SK-N-SH treated with all-trans-retinoic acid at 6 μM for 48 hours (cell line): ENCODE results near the gene WDFY2.
A peak's percentile ranks its signal among the peaks of the same experiment; 100 is the strongest.

Experiments
- ATAC-seq: fragments of 200-7000 bp; cut with Tn5 transposase; 3 replicates; pipeline ENCODE4 v1.9.1; 2020; ENCODE audit warnings: mild to moderate bottlenecking, moderate library complexity
- ARNTL ChIP-seq: fragments of 450-650 bp; formaldehyde crosslinking; IDR thresholded peaks from 2 replicates; pipeline ENCODE4 v1.5.0; 2020; ENCODE audit warnings: low read depth, mild to moderate bottlenecking, moderate library complexity, borderline replicate concordance
- BACH2 ChIP-seq: fragments of 250-450 bp; sonication (Bioruptor Pico); IDR thresholded peaks from 2 replicates; pipeline ENCODE4 v1.9.0; 2021; ENCODE audit warnings: mild to moderate bottlenecking, borderline replicate concordance
- ESRRG ChIP-seq: fragments of 250-450 bp; sonication (Bioruptor Pico); IDR thresholded peaks from 2 replicates; pipeline ENCODE4 v1.6.1; 2021; ENCODE audit warnings: mild to moderate bottlenecking
- GLIS3 ChIP-seq: fragments of 250-450 bp; sonication (Bioruptor Pico); IDR thresholded peaks from 2 replicates; pipeline ENCODE4 v1.5.0; 2020; ENCODE audit warnings: mild to moderate bottlenecking, moderate library complexity
- OSR1 ChIP-seq: fragments of 250-450 bp; sonication (Bioruptor Pico); IDR thresholded peaks from 2 replicates; pipeline ENCODE4 v1.8.0; 2022; ENCODE audit warnings: moderate library complexity, mild to moderate bottlenecking, inconsistent platforms
- RARB ChIP-seq: fragments of 250-450 bp; sonication (Bioruptor Pico); IDR thresholded peaks from 2 replicates; pipeline ENCODE4 v1.8.0; 2021; ENCODE audit warnings: mild to moderate bottlenecking, moderate library complexity
- SNAI2 ChIP-seq: fragments of 250-450 bp; sonication (Bioruptor Pico); IDR thresholded peaks from 2 replicates; pipeline ENCODE4 v1.5.0; 2020; ENCODE audit warnings: mild to moderate bottlenecking, moderate library complexity
- TOX ChIP-seq: fragments of 250-450 bp; sonication (Bioruptor Pico); IDR thresholded peaks from 2 replicates; pipeline ENCODE4 v1.8.0; 2021; ENCODE audit warnings: mild to moderate bottlenecking, moderate library complexity, borderline replicate concordance
- ZFP3 ChIP-seq: fragments of 250-450 bp; sonication (Bioruptor Pico); IDR thresholded peaks from 2 replicates; pipeline ENCODE4 v1.5.0; 2020; ENCODE audit warnings: mild to moderate bottlenecking, moderate library complexity
- ZFP30 ChIP-seq: fragments of 450-650 bp; formaldehyde crosslinking; IDR thresholded peaks from 2 replicates; pipeline ENCODE4 v1.5.0; 2022; ENCODE audit warnings: mild to moderate bottlenecking, moderate library complexity
- ZNF70 ChIP-seq: fragments of 450-650 bp; formaldehyde crosslinking; IDR thresholded peaks from 2 replicates; pipeline ENCODE4 v1.5.0; 2020; ENCODE audit warnings: mild to moderate bottlenecking, moderate library complexity
- ZNF8 ChIP-seq: fragments of 450-650 bp; formaldehyde crosslinking; IDR thresholded peaks from 2 replicates; pipeline ENCODE4 v1.5.0; 2020; ENCODE audit warnings: mild to moderate bottlenecking, moderate library complexity
- TF ChIP-seq, protein P1 (sequence below): fragments of 250-450 bp; sonication (Bioruptor Pico); IDR thresholded peaks from 2 replicates; pipeline ENCODE4 v1.5.1; 2020; ENCODE audit warnings: low read depth, mild to moderate bottlenecking, moderate library complexity
- TF ChIP-seq, protein P2 (sequence below): fragments of 250-450 bp; sonication (Bioruptor Pico); IDR thresholded peaks from 2 replicates; pipeline ENCODE4 v1.5.0; 2020; ENCODE audit warnings: mild to moderate bottlenecking, moderate library complexity
- TF ChIP-seq, protein P3 (sequence below): fragments of 250-450 bp; sonication (Bioruptor Pico); IDR thresholded peaks from 2 replicates; pipeline ENCODE4 v1.8.0; 2021; ENCODE audit warnings: low read depth, mild to moderate bottlenecking, moderate library complexity, borderline replicate concordance
- TF ChIP-seq, protein P4 (sequence below): fragments of 250-450 bp; sonication (Bioruptor Pico); IDR thresholded peaks from 2 replicates; pipeline ENCODE4 v1.8.0; 2020; ENCODE audit warnings: mild to moderate bottlenecking, moderate library complexity, borderline replicate concordance

Gene WDFY2

DNA sequence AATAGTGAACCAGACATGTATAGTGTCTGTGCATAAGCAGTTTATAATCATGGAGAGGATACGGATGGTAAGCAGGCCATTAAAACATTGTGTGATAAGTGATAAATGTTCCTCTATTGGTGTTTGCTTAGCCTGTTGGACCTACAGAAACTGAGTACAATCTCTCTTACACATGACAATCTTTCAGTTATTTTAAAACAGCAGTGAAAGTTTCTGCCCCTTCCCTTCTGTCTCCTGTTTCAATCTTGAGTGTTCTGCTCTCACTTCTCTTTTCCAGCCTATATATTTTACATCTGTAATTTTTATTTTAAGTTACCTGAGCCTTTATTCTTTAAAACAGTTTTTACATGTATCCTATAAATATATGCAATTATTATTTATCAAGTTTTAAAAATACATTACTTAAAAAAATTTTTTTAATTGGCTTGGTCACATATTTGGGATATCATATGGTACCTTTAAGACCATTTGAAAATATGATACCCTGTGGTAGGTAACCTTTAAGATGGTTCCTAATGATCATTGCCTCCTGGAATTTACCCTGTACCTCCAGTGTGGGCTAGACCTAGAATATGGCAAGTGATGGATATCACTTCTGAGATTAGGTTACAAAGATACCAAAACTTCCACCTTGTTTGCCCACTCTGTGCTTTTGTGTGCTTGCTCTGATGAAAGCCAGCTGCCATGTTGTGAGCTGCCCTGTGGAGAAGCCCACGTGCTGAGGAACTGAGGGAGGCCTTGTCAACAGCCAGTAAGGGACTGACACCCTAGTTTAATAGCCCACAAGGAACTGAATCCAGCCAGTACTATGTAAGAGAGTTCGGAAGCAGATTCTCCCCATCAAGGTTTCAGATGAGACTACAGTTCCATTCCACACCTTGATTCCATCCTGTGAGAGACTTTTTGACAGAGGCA lies 120.4 kb downstream of the WDFY2 start:
- TF ChIP-seq SNAI2 (CRISPR knock-in tag) (no peak), GLIS3 (CRISPR knock-in tag) (no peak), OSR1 (CRISPR knock-in tag) (no peak), ESRRG (no peak)
- TF ChIP-seq, protein P1, sequence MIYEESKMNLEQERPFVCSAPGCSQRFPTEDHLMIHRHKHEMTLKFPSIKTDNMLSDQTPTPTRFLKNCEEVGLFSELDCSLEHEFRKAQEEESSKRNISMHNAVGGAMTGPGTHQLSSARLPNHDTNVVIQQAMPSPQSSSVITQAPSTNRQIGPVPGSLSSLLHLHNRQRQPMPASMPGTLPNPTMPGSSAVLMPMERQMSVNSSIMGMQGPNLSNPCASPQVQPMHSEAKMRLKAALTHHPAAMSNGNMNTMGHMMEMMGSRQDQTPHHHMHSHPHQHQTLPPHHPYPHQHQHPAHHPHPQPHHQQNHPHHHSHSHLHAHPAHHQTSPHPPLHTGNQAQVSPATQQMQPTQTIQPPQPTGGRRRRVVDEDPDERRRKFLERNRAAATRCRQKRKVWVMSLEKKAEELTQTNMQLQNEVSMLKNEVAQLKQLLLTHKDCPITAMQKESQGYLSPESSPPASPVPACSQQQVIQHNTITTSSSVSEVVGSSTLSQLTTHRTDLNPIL (CRISPR knock-in tag), result no peak
- TF ChIP-seq, protein P2, sequence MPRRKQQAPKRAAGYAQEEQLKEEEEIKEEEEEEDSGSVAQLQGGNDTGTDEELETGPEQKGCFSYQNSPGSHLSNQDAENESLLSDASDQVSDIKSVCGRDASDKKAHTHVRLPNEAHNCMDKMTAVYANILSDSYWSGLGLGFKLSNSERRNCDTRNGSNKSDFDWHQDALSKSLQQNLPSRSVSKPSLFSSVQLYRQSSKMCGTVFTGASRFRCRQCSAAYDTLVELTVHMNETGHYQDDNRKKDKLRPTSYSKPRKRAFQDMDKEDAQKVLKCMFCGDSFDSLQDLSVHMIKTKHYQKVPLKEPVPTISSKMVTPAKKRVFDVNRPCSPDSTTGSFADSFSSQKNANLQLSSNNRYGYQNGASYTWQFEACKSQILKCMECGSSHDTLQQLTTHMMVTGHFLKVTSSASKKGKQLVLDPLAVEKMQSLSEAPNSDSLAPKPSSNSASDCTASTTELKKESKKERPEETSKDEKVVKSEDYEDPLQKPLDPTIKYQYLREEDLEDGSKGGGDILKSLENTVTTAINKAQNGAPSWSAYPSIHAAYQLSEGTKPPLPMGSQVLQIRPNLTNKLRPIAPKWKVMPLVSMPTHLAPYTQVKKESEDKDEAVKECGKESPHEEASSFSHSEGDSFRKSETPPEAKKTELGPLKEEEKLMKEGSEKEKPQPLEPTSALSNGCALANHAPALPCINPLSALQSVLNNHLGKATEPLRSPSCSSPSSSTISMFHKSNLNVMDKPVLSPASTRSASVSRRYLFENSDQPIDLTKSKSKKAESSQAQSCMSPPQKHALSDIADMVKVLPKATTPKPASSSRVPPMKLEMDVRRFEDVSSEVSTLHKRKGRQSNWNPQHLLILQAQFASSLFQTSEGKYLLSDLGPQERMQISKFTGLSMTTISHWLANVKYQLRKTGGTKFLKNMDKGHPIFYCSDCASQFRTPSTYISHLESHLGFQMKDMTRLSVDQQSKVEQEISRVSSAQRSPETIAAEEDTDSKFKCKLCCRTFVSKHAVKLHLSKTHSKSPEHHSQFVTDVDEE (CRISPR knock-in tag), result no peak
- no peak for ATAC-seq

DNA sequence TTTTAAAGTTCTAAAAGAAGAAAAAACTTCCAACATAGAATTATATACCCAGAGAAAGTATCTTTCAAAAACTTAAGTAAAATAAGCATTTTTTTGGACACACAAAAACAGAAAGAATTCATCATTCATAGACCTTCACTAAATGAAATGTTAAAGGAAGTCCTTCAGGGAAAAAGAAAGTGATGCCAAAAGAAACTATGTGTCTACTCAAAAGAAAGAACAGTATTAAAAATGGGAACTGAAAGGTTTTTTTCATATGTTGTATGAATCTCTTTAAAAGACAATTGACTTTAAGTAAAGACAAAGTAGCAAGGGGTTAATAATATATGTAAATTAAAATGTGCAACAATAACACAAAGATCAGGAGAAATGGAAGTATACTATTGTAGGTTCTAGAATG lies 123.2 kb downstream of the WDFY2 start:
- no peak for ATAC-seq
- TF ChIP-seq ESRRG (no peak), SNAI2 (CRISPR knock-in tag) (no peak)

DNA sequence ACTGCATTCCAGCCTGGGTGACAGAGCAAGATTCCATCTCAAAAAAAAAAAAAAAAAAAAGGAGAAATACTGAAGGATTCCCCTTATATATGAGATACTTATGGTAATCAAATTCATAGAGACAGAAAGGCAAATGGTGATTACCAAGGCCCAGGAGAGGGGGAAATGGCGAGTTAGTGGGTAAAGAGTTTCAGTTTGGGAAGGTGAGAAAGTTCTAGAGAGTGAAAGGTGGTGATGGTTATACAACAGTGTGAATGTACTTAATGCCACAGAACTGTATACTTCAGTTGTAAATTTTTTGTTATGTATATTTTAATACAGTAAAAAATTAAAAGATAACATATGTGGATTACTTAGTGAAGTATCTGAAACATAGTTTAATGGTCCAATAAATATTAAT lies 129.5 kb downstream of the WDFY2 start:
- no peak for ATAC-seq
- TF ChIP-seq ZNF70 (no peak), RARB (CRISPR knock-in tag) (no peak), OSR1 (CRISPR knock-in tag) (no peak), ZNF8 (no peak), ZFP30 (CRISPR knock-in tag) (no peak), ARNTL (no peak)
- TF ChIP-seq, protein P2 (CRISPR knock-in tag), result no peak
- TF ChIP-seq, protein P3, sequence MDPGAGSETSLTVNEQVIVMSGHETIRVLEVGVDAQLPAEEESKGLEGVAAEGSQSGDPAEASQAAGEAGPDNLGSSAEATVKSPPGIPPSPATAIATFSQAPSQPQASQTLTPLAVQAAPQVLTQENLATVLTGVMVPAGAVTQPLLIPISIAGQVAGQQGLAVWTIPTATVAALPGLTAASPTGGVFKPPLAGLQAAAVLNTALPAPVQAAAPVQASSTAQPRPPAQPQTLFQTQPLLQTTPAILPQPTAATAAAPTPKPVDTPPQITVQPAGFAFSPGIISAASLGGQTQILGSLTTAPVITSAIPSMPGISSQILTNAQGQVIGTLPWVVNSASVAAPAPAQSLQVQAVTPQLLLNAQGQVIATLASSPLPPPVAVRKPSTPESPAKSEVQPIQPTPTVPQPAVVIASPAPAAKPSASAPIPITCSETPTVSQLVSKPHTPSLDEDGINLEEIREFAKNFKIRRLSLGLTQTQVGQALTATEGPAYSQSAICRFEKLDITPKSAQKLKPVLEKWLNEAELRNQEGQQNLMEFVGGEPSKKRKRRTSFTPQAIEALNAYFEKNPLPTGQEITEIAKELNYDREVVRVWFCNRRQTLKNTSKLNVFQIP (CRISPR knock-in tag), result no peak

DNA sequence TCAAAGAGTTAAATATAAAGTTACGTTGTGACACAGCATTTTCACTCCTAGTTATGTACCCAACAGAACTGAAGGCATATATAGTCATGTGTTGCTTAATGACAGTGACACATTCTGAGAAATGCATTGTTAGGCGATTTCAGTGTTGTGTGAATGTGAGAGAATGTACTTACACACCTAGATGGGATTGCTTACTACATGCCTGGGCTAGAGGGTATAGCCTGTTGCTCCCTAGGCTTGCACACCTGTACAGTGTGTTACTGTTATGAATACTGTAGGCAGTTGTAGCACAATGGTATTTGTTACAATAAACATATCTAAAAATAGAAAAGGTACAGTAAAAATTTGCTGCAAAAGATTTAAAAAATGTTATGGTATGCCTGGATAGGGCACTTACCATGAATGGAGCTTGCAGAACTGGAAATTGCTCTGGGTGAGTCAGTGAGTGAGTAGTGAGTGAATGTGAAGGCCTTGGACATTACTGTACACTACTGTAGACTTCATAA lies 130.5 kb downstream of the WDFY2 start:
- ATAC-seq, result peak; percentile 78
- TF ChIP-seq BACH2 (CRISPR knock-in tag) (no peak), ZFP30 (CRISPR knock-in tag) (no peak), ARNTL (no peak), TOX (CRISPR knock-in tag) (no peak), ZFP3 (CRISPR knock-in tag) (no peak), ZNF8 (no peak)
- TF ChIP-seq, protein P3 (CRISPR knock-in tag), result no peak
- TF ChIP-seq, protein P2 (CRISPR knock-in tag), result no peak
- TF ChIP-seq, protein P1 (CRISPR knock-in tag), result no peak
- TF ChIP-seq, protein P4, sequence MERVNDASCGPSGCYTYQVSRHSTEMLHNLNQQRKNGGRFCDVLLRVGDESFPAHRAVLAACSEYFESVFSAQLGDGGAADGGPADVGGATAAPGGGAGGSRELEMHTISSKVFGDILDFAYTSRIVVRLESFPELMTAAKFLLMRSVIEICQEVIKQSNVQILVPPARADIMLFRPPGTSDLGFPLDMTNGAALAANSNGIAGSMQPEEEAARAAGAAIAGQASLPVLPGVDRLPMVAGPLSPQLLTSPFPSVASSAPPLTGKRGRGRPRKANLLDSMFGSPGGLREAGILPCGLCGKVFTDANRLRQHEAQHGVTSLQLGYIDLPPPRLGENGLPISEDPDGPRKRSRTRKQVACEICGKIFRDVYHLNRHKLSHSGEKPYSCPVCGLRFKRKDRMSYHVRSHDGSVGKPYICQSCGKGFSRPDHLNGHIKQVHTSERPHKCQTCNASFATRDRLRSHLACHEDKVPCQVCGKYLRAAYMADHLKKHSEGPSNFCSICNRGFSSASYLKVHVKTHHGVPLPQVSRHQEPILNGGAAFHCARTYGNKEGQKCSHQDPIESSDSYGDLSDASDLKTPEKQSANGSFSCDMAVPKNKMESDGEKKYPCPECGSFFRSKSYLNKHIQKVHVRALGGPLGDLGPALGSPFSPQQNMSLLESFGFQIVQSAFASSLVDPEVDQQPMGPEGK (CRISPR knock-in tag), result no peak
